Muscle of leg (tissue), 11 donors: ENCODE data around the gene SLC6A20. TPM values are rescaled to one million over a fixed set of nuclear protein-coding genes. Genes with fewer than 3 reads are reported as not detected.

Experiments
- DNase-seq: peaks from one replicate; pipeline ENCODE4 v3.0.0; 2013
- H3K27ac ChIP-seq: one replicate; pipeline ENCODE4 v1.5.1; 2013; ENCODE audit warnings: mild to moderate bottlenecking, low read length, control low read depth
- H3K27me3 ChIP-seq: one replicate; pipeline ENCODE4 v1.6.1; 2013; ENCODE audit warnings: low read length; ENCODE audit not compliant: control insufficient read depth, insufficient read depth
- H3K36me3 ChIP-seq: one replicate; pipeline ENCODE4 v1.6.1; 2013; ENCODE audit warnings: low read length; ENCODE audit not compliant: control insufficient read depth, insufficient read depth
- H3K4me1 ChIP-seq: one replicate; pipeline ENCODE4 v1.6.1; 2013; ENCODE audit warnings: low read length; ENCODE audit not compliant: control insufficient read depth, insufficient read depth
- H3K4me3 ChIP-seq: one replicate; pipeline ENCODE4 v1.5.1; 2013; ENCODE audit warnings: low read length, control low read depth
- H3K9me3 ChIP-seq: replicated peaks from 2 replicates; pipeline ENCODE4 v1.6.1; 2013; ENCODE audit warnings: low read depth, low read length; ENCODE audit not compliant: control insufficient read depth
- WGBS: methylation state at CpG from one replicate; pipeline ENCODE4 v1.1.5; 2013; ENCODE audit warnings: missing lambda C conversion rate; ENCODE audit not compliant: insufficient coverage; 5-methylcytosine and 5-hydroxymethylcytosine counted together
- polyA plus RNA-seq, 8 donors: library from polyadenylated mRNA; unstranded; fragments of 120-200 nt; gene quantifications; one replicate each; pipeline versions ENCODE4 v1.2.1 to v1.2.3, GENCODE V29; 2013; ENCODE audit warnings: inconsistent platforms in 1 of 8, low replicate concordance in 1 of 8; ENCODE audit not compliant: insufficient read length in 8 of 8, insufficient read depth in 1 of 8
- total RNA-seq: library from RNA; stranded (reverse); fragments of 120-200 nt; gene quantifications from one replicate; pipeline ENCODE4 v1.2.4, GENCODE V29; 2013

The SLC6A20 gene
- total and polyA plus RNA-seq, 9 donors: 0.09 to 8.4 (median 0.28) TPM

- no peaks in the 10 kb centered on the region for H3K36me3 ChIP-seq
These were observed 16.3 kb downstream of the SLC6A20 start for GRCh38 chr3:45779746-45780735.

GRCh38 chr3:45778761-45779201, 17.6 kb downstream of the SLC6A20 start:
- H3K4me1 ChIP-seq: no peaks in the 10 kb centered on the region
- 80% methylated on average over 1 of the region's 3 CpGs for WGBS
- no peak for DNase-seq
- no peaks in the 10 kb centered on the region for H3K36me3 ChIP-seq
- H3K27ac ChIP-seq: no peak overlapping the region
- H3K9me3 ChIP-seq: no peaks in the 10 kb centered on the region
- no peak overlapping the region for H3K4me3 ChIP-seq
- peaks cover 4% of the 10 kb centered on the region for H3K27me3 ChIP-seq

More at GRCh38 chr3:45779746-45780735, 16.3 kb downstream of the SLC6A20 start:
- WGBS: 80% methylated on average over 16 of the region's 35 CpGs
- no peak for DNase-seq
- Histone ChIP-seq H3K4me1 (no peaks in the 10 kb centered on the region), H3K9me3 (no peaks in the 10 kb centered on the region), H3K27me3 (no peaks in the 10 kb centered on the region), H3K4me3 (no peak overlapping the region), H3K27ac (no peak overlapping the region)

GRCh38 chr3:45777746-45778386, 18.5 kb downstream of the SLC6A20 start:
- Histone ChIP-seq H3K27ac (no peak overlapping the region), H3K4me1 (no peaks in the 10 kb centered on the region), H3K36me3 (no peaks in the 10 kb centered on the region), H3K27me3 (peaks cover 4% of the 10 kb centered on the region), H3K9me3 (no peaks in the 10 kb centered on the region), H3K4me3 (no peak overlapping the region)
- no peak for DNase-seq
- WGBS: 73% methylated on average over 5 of the region's 11 CpGs

GRCh38 chr3:45777111-45777745, 19.1 kb downstream of the SLC6A20 start:
- 94% methylated on average over 6 of the region's 8 CpGs for WGBS
- Histone ChIP-seq H3K36me3 (no peaks in the 10 kb centered on the region), H3K4me1 (no peaks in the 10 kb centered on the region), H3K9me3 (no peaks in the 10 kb centered on the region), H3K27ac (no peak overlapping the region), H3K27me3 (peaks cover 4% of the 10 kb centered on the region), H3K4me3 (no peak overlapping the region)
- no peak for DNase-seq

GRCh38 chr3:45776611-45777010, 19.7 kb downstream of the SLC6A20 start:
- H3K4me1 ChIP-seq: no peaks in the 10 kb centered on the region
- H3K27ac ChIP-seq: no peak overlapping the region
- no peak overlapping the region for H3K4me3 ChIP-seq
- DNase-seq: peak; percentile 38
- peaks cover 4% of the 10 kb centered on the region for H3K27me3 ChIP-seq
- H3K9me3 ChIP-seq: no peaks in the 10 kb centered on the region
- no peaks in the 10 kb centered on the region for H3K36me3 ChIP-seq
- WGBS: 63% methylated on average over 8 of the region's 8 CpGs

GRCh38 chr3:45776301-45776595, 20.1 kb downstream of the SLC6A20 start:
- H3K9me3 ChIP-seq: no peaks in the 10 kb centered on the region
- no peaks in the 10 kb centered on the region for H3K36me3 ChIP-seq
- DNase-seq: no peak
- no peaks in the 10 kb centered on the region for H3K4me1 ChIP-seq
- H3K27me3 ChIP-seq: peaks cover 4% of the 10 kb centered on the region
- H3K27ac ChIP-seq: no peak overlapping the region
- WGBS: 73% methylated on average over 1 of the region's 3 CpGs
- H3K4me3 ChIP-seq: no peak overlapping the region

- peak; percentile 7 for DNase-seq
- WGBS: 80% methylated on average over 16 of the region's 17 CpGs
- Histone ChIP-seq H3K4me1 (no peaks in the 10 kb centered on the region), H3K36me3 (no peaks in the 10 kb centered on the region), H3K27ac (no peak overlapping the region), H3K27me3 (peaks cover 4% of the 10 kb centered on the region), H3K4me3 (no peak overlapping the region), H3K9me3 (no peaks in the 10 kb centered on the region)
These were observed 20.6 kb downstream of the SLC6A20 start for GRCh38 chr3:45775571-45776300.

- no peak for DNase-seq
- WGBS: 63% methylated on average over 4 of the region's 8 CpGs
These were observed 21.5 kb downstream of the SLC6A20 start for GRCh38 chr3:45774581-45775521.

More at GRCh38 chr3:45774581-45775521, 21.5 kb downstream of the SLC6A20 start:
- no peaks in the 10 kb centered on the region for H3K9me3 ChIP-seq
- no peak overlapping the region for H3K27ac ChIP-seq
- H3K4me1 ChIP-seq: no peaks in the 10 kb centered on the region
- H3K4me3 ChIP-seq: no peak overlapping the region
- no peaks in the 10 kb centered on the region for H3K36me3 ChIP-seq
- peaks cover 4% of the 10 kb centered on the region for H3K27me3 ChIP-seq
